ENCODE measurements around the gene PRSS56. TPM values are rescaled to one million over a fixed set of nuclear protein-coding genes. Genes with fewer than 3 reads are reported as not detected.

Gene PRSS56
- total and polyA plus RNA-seq, 4 donors: not detected

DNA sequence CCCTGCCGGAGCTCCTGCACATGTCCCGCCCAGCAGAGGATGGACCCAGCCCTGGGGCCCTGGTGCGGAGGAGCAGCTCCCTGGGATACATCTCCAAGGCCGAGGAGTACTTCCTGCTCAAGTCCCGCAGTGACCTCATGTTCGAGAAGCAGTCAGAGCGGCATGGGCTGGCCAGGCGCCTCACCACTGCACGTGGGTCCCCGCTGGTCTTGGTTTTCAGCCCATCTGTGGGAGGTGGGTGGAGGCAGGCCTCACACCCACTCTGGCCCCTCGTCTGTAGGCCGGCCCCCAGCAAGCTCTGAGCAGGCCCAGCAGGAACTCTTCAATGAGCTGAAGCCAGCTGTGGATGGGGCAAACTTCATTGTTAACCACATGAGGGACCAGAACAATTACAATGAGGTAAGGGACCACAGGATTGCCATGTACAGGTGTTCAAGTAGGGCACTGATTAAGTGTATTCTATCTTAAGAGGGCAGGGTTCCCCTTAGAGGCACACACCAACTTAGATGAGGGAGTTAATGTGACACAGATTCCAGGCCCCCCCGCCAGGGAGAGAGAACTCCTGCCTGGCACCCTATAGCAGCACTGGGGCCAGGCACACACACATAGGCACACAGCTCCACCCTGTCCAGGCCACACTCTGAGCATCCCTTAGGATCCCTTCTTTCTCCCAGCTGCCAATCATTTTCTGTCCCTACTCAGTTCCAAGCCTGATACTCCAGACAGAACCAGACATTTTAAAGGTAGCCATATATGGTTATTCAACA is 13.9 kb downstream of the PRSS56 start:
- H3K27ac ChIP-seq (ENCODE audit: low read depth in 1 of 2, low read length in 2 of 2): no peak overlapping the region
- ATAC-seq (ENCODE audit: low FRiP score) (no peak), DNase-seq (peak in 1 of 2 donors; percentile 72)
- WGBS, 2 donors: 82 to 85% methylated on average over 13 of the region's 13 CpGs
- H3K4me1 ChIP-seq (ENCODE audit: control insufficient read depth in 1 of 2, insufficient read depth in 2 of 2, low read length in 2 of 2): no peaks in the 10 kb centered on the region
- intact Hi-C loops (cut with DNase I): no loop called here
- H3K27me3 ChIP-seq (ENCODE audit: control insufficient read depth in 1 of 2, insufficient read depth in 2 of 2, low read length in 1 of 2): no peaks in the 10 kb centered on the region
- peaks cover 5% of the 10 kb centered on the region for H3K9me3 ChIP-seq (ENCODE audit: control insufficient read depth, low read length)
- H3K36me3 ChIP-seq (ENCODE audit: control insufficient read depth in 1 of 2, insufficient read depth in 2 of 2, low read length in 1 of 2): no peaks in the 10 kb centered on the region
- no peak overlapping the region for H3K4me3 ChIP-seq (ENCODE audit: low read length in 2 of 2)

DNA sequence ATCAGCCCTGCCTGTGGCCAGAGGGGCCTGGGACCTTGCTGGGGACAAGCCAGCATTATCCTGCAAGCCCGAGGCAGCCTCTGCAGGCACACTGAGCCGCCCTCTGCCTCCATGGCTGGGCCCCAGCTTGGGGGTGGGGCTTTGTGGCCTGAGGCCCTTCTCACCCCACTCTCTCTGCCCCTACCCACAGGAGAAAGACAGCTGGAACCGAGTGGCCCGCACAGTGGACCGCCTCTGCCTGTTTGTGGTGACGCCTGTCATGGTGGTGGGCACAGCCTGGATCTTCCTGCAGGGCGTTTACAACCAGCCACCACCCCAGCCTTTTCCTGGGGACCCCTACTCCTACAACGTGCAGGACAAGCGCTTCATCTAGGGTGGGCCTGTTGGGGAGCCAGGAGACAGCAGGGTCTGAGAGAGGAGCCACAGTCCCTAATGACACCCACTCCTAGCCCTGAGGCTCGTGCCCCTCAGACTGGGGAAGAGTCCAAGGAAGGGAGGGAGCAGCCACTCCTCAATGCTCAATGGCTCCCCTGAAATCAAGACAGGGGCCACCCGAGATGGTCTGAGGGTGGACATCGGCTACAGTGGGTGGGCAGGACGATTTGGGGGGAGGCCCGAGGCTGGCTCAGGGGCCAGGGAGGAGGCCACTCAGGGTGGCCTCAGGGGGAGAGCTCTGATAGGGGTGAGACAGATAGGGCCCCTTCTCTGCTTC is 14.9 kb downstream of the PRSS56 start:
- no peaks in the 10 kb centered on the region for H3K36me3 ChIP-seq (ENCODE audit: control insufficient read depth in 1 of 2, insufficient read depth in 2 of 2, low read length in 1 of 2)
- DNase-seq (peak in 1 of 2 donors; percentile 62), ATAC-seq (ENCODE audit: low FRiP score) (no peak)
- 80 to 83% methylated on average over 11 to 14 of the region's 14 CpGs for WGBS, 2 donors
- no peak overlapping the region for H3K4me3 ChIP-seq (ENCODE audit: low read length in 2 of 2)
- intact Hi-C loops (cut with DNase I): no loop called here
- no peaks in the 10 kb centered on the region for H3K4me1 ChIP-seq (ENCODE audit: control insufficient read depth in 1 of 2, insufficient read depth in 2 of 2, low read length in 2 of 2)
- H3K27me3 ChIP-seq (ENCODE audit: control insufficient read depth in 1 of 2, insufficient read depth in 2 of 2, low read length in 1 of 2): no peaks in the 10 kb centered on the region
- no peak overlapping the region for H3K27ac ChIP-seq (ENCODE audit: low read depth in 1 of 2, low read length in 2 of 2)
- peaks cover 5% of the 10 kb centered on the region for H3K9me3 ChIP-seq (ENCODE audit: control insufficient read depth, low read length)

DNA sequence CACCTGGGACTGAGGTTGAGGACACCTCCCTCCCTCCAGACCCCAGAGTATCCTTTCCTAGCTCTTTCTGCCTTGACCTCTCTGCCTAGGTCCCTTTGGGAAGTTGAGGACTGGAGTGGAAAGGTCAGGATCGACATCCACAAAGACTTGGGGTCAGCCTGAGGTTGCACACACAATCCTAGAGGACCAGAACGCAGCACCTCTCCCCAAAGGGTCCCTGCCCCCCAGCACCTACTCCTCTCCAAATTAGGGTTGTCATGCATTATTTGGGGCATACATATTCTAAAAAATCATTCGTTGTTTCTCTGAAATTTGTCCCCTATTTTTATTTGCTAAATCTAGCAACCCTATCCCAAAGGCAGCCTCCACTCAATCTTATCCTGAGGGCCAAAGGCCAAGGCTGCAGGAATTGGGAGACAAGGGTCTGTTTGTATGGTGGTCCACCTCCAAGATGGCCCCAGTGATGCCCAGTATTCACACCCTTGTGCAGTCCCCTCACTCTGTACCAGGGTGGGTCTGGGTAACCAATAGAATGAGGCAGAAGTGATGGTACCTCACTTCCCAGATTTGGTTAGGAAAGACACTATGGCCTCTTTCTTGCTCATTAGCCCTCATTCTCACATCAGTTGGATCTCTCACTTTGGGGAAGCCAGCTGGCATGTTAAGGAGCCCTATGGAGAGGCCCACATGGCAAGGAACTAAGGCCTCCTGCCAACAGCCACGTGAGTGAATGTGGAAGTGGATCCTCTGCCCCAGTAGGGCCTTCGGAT is 15.8 kb downstream of the PRSS56 start:
- Histone ChIP-seq H3K27me3 (ENCODE audit: control insufficient read depth in 1 of 2, insufficient read depth in 2 of 2, low read length in 1 of 2) (no peaks in the 10 kb centered on the region), H3K4me1 (ENCODE audit: control insufficient read depth in 1 of 2, insufficient read depth in 2 of 2, low read length in 2 of 2) (no peaks in the 10 kb centered on the region), H3K27ac (ENCODE audit: low read depth in 1 of 2, low read length in 2 of 2) (no peak overlapping the region), H3K4me3 (ENCODE audit: low read length in 2 of 2) (no peak overlapping the region), H3K9me3 (ENCODE audit: control insufficient read depth, low read length) (peaks cover 5% of the 10 kb centered on the region), H3K36me3 (ENCODE audit: control insufficient read depth in 1 of 2, insufficient read depth in 2 of 2, low read length in 1 of 2) (no peaks in the 10 kb centered on the region)
- DNase-seq (peak in 1 of 2 donors; percentile 34), ATAC-seq (ENCODE audit: low FRiP score) (no peak)
- intact Hi-C loops (cut with DNase I): no loop called here
- 90 to 92% methylated on average over 5 of the region's 5 CpGs for WGBS, 2 donors

DNA sequence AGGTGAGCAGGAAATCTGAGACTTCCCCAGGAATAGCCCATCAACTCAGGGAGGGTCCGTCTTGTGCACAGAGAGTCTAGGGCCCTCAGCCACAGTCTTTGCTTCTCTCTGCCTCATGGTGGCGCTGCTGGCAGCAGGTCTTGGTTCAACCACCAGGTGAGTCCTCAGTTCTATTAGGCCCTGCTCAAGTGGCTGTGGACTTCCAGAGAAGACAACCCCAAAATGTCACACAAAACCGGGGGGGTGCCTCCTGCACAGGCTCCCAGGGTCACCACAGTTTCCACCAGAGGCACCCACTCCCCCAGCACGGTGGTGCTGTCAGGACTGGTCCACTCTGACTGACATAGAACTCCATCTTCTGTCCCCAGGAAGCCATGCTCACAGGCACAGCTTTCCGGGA is 16.9 kb downstream of the PRSS56 start:
- Histone ChIP-seq H3K36me3 (ENCODE audit: control insufficient read depth in 1 of 2, insufficient read depth in 2 of 2, low read length in 1 of 2) (no peaks in the 10 kb centered on the region), H3K4me1 (ENCODE audit: control insufficient read depth in 1 of 2, insufficient read depth in 2 of 2, low read length in 2 of 2) (no peaks in the 10 kb centered on the region), H3K4me3 (ENCODE audit: low read length in 2 of 2) (no peak overlapping the region), H3K27ac (ENCODE audit: low read depth in 1 of 2, low read length in 2 of 2) (no peak overlapping the region), H3K9me3 (ENCODE audit: control insufficient read depth, low read length) (peaks cover 5% of the 10 kb centered on the region), H3K27me3 (ENCODE audit: control insufficient read depth in 1 of 2, insufficient read depth in 2 of 2, low read length in 1 of 2) (no peaks in the 10 kb centered on the region)
- ATAC-seq (ENCODE audit: low FRiP score): no peak
- 62 to 66% methylated on average over 5 of the region's 5 CpGs for WGBS, 2 donors
- intact Hi-C loops (cut with DNase I): no loop called here
- peak in 1 of 2 donors; percentile 55 for DNase-seq

DNA sequence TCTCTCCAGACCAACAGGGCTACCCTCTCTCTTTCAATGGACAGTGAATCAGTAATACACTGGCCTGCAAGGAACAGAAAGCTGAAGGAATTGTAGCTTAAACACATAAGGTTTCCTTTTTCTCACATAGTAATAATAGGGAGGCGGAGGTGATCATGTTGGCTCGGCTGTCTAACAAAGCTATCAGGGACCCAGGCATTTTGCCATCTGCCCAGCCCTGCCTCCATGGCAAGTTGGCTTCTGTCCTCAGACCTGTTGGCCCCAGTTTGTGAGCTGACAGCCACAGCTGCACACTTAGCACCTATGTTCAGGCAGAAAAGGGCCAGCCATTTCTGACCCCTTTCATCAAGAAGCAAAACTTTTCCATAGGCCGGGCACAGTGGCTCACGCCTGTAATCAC is 17.3 kb downstream of the PRSS56 start:
- ATAC-seq (ENCODE audit: low FRiP score): no peak
- WGBS, 2 donors: 81 to 87% methylated on average over 4 of the region's 4 CpGs
- DNase-seq: peak in 1 of 2 donors; percentile 19
- H3K4me3 ChIP-seq (ENCODE audit: low read length in 2 of 2): no peak overlapping the region
- no peaks in the 10 kb centered on the region for H3K36me3 ChIP-seq (ENCODE audit: control insufficient read depth in 1 of 2, insufficient read depth in 2 of 2, low read length in 1 of 2)
- intact Hi-C loops (cut with DNase I): no loop called here
- H3K27me3 ChIP-seq (ENCODE audit: control insufficient read depth in 1 of 2, insufficient read depth in 2 of 2, low read length in 1 of 2): no peaks in the 10 kb centered on the region
- no peak overlapping the region for H3K27ac ChIP-seq (ENCODE audit: low read depth in 1 of 2, low read length in 2 of 2)
- no peaks in the 10 kb centered on the region for H3K4me1 ChIP-seq (ENCODE audit: control insufficient read depth in 1 of 2, insufficient read depth in 2 of 2, low read length in 2 of 2)
- H3K9me3 ChIP-seq (ENCODE audit: control insufficient read depth, low read length): peaks cover 5% of the 10 kb centered on the region

DNA sequence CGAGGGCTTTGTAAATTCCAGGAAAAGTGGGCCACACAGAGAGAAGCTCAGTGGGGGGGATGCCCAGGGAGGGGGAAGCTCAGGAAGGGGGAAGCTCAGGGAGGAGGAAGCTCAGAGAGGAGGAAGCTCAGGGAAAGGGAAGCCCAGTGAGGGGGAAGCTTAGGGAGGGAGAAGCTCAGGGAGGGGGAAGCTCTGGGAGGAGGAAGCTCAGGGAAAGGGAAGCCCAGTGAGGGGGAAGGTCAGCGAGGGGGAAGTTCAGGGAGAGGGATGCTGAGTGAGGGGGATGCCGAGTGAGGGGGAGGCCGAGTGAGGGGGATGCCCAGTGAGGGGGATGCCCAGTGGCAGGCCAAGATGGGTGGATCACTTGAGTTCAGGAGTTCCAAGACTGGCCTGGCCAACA is 18.5 kb downstream of the PRSS56 start:
- H3K4me3 ChIP-seq (ENCODE audit: low read length in 2 of 2): no peak overlapping the region
- intact Hi-C loops (cut with DNase I): no loop called here
- no peaks in the 10 kb centered on the region for H3K4me1 ChIP-seq (ENCODE audit: control insufficient read depth in 1 of 2, insufficient read depth in 2 of 2, low read length in 2 of 2)
- no peaks in the 10 kb centered on the region for H3K27me3 ChIP-seq (ENCODE audit: control insufficient read depth in 1 of 2, insufficient read depth in 2 of 2, low read length in 1 of 2)
- WGBS, 2 donors: 36 to 39% methylated on average over 4 of the region's 4 CpGs
- no peaks in the 10 kb centered on the region for H3K36me3 ChIP-seq (ENCODE audit: control insufficient read depth in 1 of 2, insufficient read depth in 2 of 2, low read length in 1 of 2)
- H3K27ac ChIP-seq (ENCODE audit: low read depth in 1 of 2, low read length in 2 of 2): no peak overlapping the region
- ATAC-seq (ENCODE audit: low FRiP score) (no peak), DNase-seq (peak in 1 of 2 donors; percentile 33)
- peaks cover 5% of the 10 kb centered on the region for H3K9me3 ChIP-seq (ENCODE audit: control insufficient read depth, low read length)

DNA sequence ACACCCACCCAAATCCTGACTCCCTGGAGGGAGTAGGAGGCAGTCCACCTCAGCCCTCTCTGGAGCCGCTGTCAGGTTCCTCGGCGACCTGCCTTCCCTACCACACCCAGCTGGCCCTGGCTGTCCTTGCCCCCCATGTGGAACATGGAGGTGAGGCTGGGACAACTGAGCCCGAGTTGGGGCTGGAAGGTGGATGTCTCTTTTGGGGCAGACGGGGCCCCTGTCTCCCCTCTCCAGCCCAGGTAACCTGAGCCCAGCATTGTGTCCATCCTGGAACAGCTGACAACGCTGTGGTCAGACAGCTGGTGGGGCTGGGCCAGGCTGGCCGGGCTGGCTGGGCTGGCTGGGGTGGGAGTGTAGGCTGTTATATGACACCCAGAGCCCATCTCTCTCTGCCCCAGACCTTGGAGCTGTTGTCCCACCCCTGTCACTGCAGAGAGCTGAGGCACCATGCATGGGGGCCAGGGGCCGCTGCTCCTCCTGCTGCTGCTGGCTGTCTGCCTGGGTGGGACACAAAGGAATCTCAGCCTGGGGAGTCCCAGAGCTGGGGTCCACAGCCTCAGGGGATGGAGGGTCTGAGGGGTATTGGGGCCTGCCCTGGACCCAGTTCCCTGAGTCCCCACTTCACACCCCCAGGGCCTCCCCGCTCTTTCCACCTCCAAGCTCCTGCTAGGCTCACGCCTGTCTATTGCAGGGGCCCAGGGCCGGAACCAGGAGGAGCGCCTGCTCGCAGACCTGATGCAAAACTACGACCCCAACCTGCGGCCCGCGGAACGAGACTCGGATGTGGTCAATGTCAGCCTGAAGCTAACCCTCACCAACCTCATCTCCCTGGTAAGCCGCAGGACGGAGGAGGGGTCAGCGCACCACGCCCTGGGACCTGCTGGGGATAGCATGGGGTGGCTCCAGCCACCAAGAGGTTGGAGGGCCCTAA is 19.4 kb downstream of the PRSS56 start, which contains the start of gene CHRNG:
CHRNG (plus strand) TSS at position 395 of the 934 bp plus-strand sequence; CDS start at position 451, 56 bp downstream.
- ATAC-seq (ENCODE audit: low FRiP score) (peak; percentile 5), DNase-seq (peak in 1 of 2 donors; percentile 72)
- WGBS, 2 donors: 54 to 57% methylated on average over 23 of the region's 23 CpGs

More for the DNA sequence above, 19.4 kb downstream of the PRSS56 start, which contains the start of gene CHRNG:
- Histone ChIP-seq H3K4me1 (ENCODE audit: control insufficient read depth in 1 of 2, insufficient read depth in 2 of 2, low read length in 2 of 2) (no peaks in the 10 kb centered on the region), H3K9me3 (ENCODE audit: control insufficient read depth, low read length) (peaks cover 5% of the 10 kb centered on the region), H3K36me3 (ENCODE audit: control insufficient read depth in 1 of 2, insufficient read depth in 2 of 2, low read length in 1 of 2) (no peaks in the 10 kb centered on the region), H3K27ac (ENCODE audit: low read depth in 1 of 2, low read length in 2 of 2) (no peak within 1 kb of the TSS), H3K27me3 (ENCODE audit: control insufficient read depth in 1 of 2, insufficient read depth in 2 of 2, low read length in 1 of 2) (no peaks in the 10 kb centered on the region), H3K4me3 (ENCODE audit: low read length in 2 of 2) (no peak within 1 kb of the TSS)
- intact Hi-C loops (cut with DNase I): no loop called here
